HG02973 (cell line): ENCODE data around the gene TLX3.
"Not testable (repeated sequence)": the region's sequence is repeated elsewhere in the genome, so short reads cannot be mapped to it uniquely, and the experiment has no call there.

Source experiments
- ATAC-seq: cut with Tn5 transposase; IDR thresholded peaks from one replicate; pipeline ENCODE4 v1.9.1; 2021; ENCODE audit warnings: moderate library complexity; ENCODE audit not compliant: unreplicated experiment

The TLX3 gene

DNA sequence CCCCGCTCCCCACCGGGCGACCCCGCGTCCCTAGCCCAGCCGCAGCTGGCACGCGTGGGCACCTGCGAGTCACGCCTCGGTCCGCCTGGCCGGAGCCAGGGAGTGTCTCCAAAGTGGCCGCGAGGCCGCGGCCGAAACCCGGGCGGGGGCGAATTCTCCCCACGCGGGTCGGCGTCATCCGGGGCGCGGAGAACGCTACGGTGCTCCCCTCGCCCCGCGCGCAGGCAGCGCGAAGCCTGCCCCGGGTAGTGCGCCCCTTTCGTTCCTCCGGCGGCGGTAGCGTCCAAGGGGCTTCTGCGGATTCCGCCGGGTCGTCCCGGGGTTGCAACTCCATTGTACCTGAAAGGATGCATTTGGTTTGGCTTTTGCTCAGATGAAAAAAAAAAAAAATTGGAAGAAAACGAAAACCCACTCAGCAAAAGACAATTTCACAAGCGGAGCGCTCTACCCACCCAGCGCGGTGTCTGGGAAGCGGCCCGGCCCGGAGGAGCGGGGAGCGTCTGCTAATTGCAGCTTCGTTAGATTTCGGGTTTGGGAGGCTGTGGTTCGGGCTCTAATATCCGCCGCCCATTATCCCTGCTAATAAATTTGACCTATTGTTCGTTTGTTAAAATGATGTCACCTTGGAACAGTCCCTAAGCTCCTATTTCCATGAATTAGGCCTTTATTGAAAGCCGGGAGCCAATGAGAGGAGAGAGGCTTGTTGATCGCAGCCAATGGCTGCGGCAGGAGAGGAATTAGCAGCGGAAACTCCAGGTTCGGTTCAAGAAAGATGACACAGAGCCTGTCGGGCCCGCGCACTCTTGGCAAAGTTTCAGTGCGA lies at the start of gene TLX3:
Gene TLX3 (plus strand): TSS at position 796 of the 823 bp plus-strand sequence. CDS start 118 bp downstream, outside the sequence.
- ATAC-seq, result no peak

DNA sequence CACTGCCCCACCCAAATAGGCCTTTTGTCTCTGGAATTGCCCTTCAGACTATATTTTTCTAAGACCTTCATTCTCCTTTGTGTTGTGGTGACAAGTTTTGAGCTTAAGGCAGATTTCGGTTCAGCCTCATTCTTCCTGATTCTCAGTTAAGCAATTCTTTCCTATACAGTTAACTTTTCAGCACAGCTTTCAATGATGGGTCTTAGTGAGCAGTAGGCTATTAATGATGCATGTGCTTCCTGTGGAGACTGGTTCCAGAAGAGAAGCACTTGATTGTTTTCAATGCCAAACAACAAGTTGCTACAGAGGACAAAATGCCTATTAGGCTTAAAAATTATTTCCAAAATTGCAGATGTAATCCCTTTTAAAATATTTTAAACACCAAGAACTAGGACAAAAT lies 47.7 kb upstream of the TLX3 start:
- no peak for ATAC-seq

GRCh38 chr5:171261904-171262303 lies 47.1 kb upstream of the TLX3 start:
- no peak for ATAC-seq

- no peak for ATAC-seq
Measured at GRCh38 chr5:171263181-171263580, 45.9 kb upstream of the TLX3 start.

DNA sequence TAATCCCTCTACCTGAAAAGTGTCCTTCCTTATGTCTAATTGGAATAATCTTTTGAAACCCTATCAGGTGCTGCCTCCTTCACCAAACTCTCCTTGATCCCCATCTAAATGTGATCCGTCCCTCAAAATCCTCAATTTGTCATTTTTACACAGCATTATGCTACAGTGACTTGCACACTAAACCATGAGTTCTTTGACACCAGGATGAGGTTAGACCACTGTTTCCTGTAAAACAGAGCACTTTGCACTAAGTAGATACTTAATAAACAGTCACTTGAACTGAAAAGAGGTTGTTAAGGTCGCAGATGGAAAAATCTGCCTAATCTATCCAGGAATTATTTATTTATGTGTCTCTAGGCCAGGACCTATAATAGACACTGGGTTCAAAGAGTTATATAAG lies 44.2 kb upstream of the TLX3 start:
- no peak for ATAC-seq

GRCh38 chr5:171268700-171269620 lies 40.1 kb upstream of the TLX3 start:
- no peak for ATAC-seq

- no peak for ATAC-seq
Measured at GRCh38 chr5:171269717-171270116, 39.3 kb upstream of the TLX3 start.

DNA sequence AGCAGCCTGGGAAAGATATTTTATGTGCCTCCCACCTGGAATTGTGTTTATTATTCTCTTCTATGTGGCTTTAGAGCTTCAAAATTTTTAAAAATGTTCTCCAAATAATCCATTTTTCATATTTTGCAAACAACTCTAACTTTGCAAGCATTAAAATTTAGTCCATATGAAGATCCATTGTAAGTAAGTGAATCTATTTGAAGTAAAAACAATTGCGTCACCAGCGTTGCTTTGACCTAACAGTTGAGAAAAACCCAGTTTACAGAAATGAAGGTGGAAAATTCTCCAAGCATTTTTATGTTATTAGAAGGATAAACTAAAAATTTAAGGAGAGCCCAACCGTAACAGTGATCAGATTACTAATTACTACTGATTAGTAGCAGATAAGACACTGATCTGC lies 38.9 kb upstream of the TLX3 start:
- ATAC-seq, result no peak

- no peak for ATAC-seq
Measured at GRCh38 chr5:171271798-171272197, 37.2 kb upstream of the TLX3 start.

GRCh38 chr5:171272996-171273970 lies 35.8 kb upstream of the TLX3 start:
- no peak for ATAC-seq

GRCh38 chr5:171275841-171276544 lies 33.1 kb upstream of the TLX3 start:
- no peak for ATAC-seq

GRCh38 chr5:171283753-171284152 lies 25.3 kb upstream of the TLX3 start:
- no peak for ATAC-seq

DNA sequence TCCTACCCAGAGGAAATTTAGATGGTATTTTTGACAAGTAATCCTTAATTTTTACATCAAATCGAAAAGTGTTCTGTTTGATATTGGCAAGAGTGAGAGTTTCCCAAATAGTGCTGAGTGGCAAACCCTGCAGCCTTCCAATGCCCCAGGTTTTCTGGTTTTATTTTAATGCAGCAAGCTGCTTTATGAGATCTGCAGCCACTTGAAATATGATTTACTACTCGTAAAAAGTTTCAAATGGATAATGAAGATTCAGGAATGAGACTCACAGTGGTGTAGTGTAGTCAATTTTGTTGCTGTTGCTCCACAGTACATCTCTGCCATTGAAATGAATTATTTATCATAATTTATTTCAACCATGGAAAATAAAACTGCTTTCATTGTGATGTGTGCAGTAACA lies 23.6 kb upstream of the TLX3 start:
- no peak for ATAC-seq

GRCh38 chr5:171288066-171288465 lies 21.0 kb upstream of the TLX3 start:
- no peak for ATAC-seq

DNA sequence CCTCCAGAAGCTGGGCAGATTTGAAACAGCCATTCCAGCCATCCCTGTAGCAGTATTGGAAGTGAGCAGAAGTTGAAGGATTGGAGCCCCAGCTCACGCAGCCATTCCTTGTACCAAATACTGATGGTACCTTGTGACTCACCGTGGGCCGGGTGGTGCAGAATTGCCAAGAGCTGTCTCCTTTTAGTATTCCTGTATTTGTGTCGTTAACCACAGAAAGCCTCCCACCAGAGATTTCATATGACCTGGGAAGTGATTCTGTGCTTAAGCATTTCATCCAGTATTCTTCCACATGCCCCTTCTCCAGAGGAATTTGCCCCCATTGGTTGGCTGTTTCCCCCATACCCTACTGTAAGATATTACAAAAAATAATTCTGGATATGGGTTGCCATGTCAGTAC lies 17.7 kb upstream of the TLX3 start:
- ATAC-seq, result no peak

DNA sequence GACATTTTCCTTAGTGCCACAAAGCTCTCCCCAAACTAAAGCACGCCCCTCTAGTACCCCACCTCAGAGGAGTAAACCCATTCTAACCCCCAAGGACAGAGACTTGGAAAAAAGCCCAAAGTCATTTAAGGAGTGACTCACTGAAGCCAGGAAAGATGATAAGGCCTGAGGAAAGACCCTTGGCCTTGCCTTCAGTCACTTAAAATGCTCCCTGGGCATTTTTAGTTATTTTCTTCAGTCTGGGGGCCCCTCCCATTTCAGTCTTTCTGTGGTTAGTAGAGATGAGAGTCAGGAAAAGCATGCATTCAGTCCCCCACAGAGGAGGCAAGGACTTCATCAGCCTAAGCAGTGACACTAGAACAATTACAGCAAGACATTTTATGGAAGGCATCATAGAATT lies 13.7 kb upstream of the TLX3 start:
- no peak for ATAC-seq

DNA sequence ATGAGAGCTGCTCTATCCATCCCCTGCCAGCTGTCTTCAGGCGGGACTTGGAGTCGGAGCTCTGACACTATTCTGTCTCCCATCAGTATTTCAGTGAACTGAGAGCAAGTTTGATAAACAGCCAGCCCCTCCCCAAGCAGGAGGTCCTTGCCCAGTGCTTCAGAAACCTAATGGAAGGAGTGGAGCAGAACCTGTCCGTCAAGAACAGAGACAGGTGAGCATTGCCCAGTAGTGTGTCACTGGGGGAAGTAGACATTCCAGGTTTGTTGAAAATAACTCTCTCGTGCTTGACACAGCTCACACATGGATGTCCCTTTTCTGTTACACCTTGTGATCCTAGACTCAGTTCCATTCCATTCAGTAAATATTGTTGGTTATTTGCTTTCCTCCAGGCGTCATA lies 13.2 kb upstream of the TLX3 start:
- no peak for ATAC-seq

GRCh38 chr5:171297941-171298340 lies 11.1 kb upstream of the TLX3 start:
- not testable (repeated sequence) for ATAC-seq

- ATAC-seq, result no peak
Measured at GRCh38 chr5:171299228-171299627, 9.8 kb upstream of the TLX3 start.

DNA sequence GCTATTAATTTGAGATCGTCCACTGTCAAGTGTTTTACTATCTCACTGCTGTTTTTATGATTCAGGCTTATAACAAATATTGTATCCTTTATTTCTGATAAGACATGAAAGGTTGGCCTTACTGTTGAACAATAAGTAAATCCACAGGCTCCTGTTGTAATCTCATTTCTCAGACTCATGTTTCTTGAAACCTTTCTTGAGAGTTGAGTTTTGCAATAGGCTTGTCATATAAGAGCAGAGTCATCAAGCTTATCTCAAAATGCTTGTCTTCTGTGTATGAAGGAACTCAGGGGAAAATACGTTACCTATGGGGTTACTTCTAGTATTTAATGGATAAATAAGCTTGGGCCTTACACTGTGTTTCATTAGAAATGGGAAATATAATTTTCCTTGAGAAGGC lies 9.2 kb upstream of the TLX3 start:
- ATAC-seq, result no peak
